NCI-H82 (cell line): Measurements from ENCODE around the gene ODAD4.

Experiments
- DNase-seq: peaks from one replicate; lab custom pipeline; 2025; lab: John Stamatoyannopoulos, UW

ODAD4 gene

GRCh38 chr17:41930009-41930832 lies at the start of gene ODAD4:
ODAD4 (plus strand) TSS chr17:41930617; CDS start chr17:41930724, 107 bp downstream.
- DNase-seq, result peak; percentile 98

- DNase-seq, result peak; percentile 87
Measured at GRCh38 chr17:41882756-41883155, 47.7 kb upstream of the ODAD4 start.

GRCh38 chr17:41885733-41886132 lies 44.7 kb upstream of the ODAD4 start:
- DNase-seq, result peak; percentile 42

GRCh38 chr17:41888332-41888965 lies 42.0 kb upstream of the ODAD4 start:
- no peak for DNase-seq

GRCh38 chr17:41891135-41892020 lies 39.0 kb upstream of the ODAD4 start:
- no peak for DNase-seq

GRCh38 chr17:41892021-41892376 lies 38.4 kb upstream of the ODAD4 start:
- no peak for DNase-seq

- DNase-seq, result no peak
Measured at GRCh38 chr17:41893384-41893783, 37.0 kb upstream of the ODAD4 start.

- DNase-seq, result no peak
Measured at GRCh38 chr17:41894791-41895331, 35.6 kb upstream of the ODAD4 start.

- no peak for DNase-seq
Measured at GRCh38 chr17:41895617-41896016, 34.8 kb upstream of the ODAD4 start.

- no peak for DNase-seq
Measured at GRCh38 chr17:41896726-41897125, 33.7 kb upstream of the ODAD4 start.

GRCh38 chr17:41901646-41902045 lies 28.8 kb upstream of the ODAD4 start:
- DNase-seq, result no peak

- no peak for DNase-seq
Measured at GRCh38 chr17:41904242-41904841, 26.1 kb upstream of the ODAD4 start.

- no peak for DNase-seq
Measured at GRCh38 chr17:41905172-41905571, 25.2 kb upstream of the ODAD4 start.

- DNase-seq, result peak; percentile 62
Measured at GRCh38 chr17:41906465-41907184, 23.8 kb upstream of the ODAD4 start.

GRCh38 chr17:41907185-41907556 lies 23.2 kb upstream of the ODAD4 start:
- peak; percentile 78 for DNase-seq

GRCh38 chr17:41907633-41908539 lies 22.5 kb upstream of the ODAD4 start:
- peak; percentile 66 for DNase-seq

GRCh38 chr17:41909088-41909487 lies 21.3 kb upstream of the ODAD4 start:
- no peak for DNase-seq

GRCh38 chr17:41910701-41911391 lies 19.6 kb upstream of the ODAD4 start:
- peak; percentile 26 for DNase-seq

- no peak for DNase-seq
Measured at GRCh38 chr17:41912925-41913324, 17.5 kb upstream of the ODAD4 start.

- DNase-seq, result no peak
Measured at GRCh38 chr17:41913798-41914197, 16.6 kb upstream of the ODAD4 start.
